Measurements from ENCODE around the gene HTR2B.
"Not testable (repeated sequence)": the region's sequence is repeated elsewhere in the genome, so short reads cannot be mapped to it uniquely, and the experiment has no call there.

HTR2B gene

DNA sequence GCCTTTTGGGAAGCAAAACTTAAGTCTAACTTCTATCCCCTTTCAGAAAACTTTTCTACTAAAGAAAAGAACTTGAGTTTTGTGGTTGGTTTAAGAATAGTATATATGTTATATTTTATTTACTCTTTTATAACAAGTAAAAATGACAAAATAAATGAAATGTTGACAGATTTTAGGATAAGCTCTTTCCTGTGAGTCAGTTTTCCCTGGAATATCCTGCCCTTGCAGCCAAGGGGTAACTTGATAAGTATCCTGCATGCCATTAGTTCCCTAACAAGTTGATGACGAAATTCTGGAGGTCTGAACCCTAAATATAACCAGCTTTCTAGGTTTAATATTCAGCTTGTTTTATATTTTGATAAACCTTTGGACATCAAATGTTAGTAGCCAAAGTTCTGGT is 7.3 kb upstream of the HTR2B start:
- no peak for DNase-seq

DNA sequence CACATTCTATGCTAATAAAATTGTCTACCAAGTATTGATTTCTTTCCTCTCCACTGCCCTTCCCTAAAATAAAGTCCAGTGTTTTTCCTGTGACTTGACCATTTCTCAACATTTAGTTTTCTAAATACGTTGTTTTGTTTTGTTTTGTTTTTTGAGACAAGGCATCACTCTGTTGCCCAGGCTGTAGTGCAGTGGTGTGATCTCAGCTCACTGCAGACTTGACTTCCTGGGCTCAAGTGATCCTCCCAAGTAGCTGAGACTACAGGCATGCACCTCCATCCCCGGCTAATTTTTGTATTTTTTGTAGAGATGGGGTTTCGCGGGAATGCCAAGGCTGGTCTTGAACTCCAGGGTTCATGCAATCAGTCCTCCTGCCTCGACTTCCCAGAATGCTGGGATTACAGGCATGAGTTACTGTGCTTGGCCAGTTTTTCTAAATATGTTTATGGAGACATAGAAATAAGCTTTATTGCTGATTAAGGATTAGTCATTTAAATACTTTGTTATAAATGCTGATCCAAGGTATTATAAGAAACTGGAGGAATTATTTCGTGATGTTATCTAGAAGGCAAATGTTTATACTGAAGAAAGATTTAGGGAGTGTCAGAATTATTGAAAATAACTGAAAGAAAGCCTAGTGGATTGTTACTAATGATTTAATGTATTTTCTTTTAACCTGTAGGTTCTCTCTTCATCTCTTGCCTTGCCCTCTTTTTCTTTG is 5.7 kb upstream of the HTR2B start:
- no peak for DNase-seq

GRCh38 chr2:231129216-231129615 is 4.4 kb upstream of the HTR2B start:
- no peak for DNase-seq

DNA sequence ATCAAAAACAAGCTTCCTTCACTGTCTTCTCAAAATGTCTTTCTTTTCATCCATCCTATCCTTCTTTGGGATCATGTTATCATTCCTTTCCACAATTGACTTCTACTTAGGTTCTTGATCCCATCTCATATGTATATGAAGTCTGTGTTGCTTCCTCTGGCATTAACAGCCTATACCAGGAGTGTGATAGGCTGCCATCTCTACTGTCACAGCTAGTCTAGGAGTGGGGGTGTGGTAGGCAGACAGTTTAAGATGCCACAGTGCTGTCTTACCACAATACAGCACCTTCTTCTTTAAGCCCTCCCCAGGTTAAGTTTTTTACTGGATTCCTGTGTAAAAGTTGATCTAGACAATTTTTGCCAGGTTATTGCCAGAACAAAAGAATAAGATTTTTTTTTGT is 3.7 kb upstream of the HTR2B start:
- no peak for DNase-seq

- DNase-seq, result no peak
Measured at GRCh38 chr2:231127936-231128335, 3.1 kb upstream of the HTR2B start.

DNA sequence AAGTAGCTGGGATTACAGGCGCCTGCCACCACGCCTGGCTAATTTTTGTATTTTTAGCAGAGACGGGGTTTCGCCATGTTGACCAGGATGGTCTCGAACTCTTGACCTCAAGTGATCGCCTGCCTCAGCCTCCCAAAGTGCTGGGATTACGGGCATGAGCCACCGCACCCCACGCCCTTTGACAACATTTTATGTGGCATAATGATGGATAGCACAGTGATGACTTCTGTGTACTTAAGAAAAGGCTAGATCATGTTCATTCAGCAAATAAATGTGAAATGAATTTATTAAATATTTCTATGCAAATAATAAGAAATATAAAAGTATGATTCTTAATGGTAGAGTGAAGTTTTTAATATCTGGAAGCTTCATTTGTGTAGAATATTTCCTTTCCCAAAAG is 2.6 kb upstream of the HTR2B start:
- DNase-seq, result no peak

GRCh38 chr2:231126123-231126522 is 1.3 kb upstream of the HTR2B start:
- DNase-seq, result no peak

DNA sequence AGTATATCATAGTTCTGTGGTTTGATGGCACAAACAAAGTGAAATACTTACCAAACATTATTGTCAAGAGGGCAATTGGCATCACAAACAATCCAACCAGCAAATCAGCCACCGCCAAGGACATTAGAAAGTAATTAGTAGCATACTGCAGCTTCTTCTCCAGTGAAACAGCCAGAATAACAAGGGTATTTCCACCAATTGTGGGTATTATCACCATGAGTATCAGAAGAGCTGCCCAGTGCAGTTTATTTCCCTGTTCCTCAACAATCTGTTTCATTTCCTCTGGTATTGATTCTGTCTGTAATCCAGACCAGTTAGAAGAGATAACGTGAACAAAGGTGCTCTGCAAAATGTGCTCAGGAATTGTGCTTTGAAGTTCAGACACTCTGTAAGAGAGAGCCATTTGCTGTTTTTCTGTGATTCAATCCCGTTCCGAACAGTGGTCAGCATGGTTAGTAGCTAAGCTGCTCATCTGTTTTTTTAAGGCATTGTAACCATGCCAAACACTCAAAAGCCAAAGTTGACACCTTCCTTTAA is 1.4 kb downstream of the HTR2B start:
- DNase-seq, result no peak

GRCh38 chr2:231118614-231118942 is 6.3 kb downstream of the HTR2B start:
- DNase-seq, result no peak

DNA sequence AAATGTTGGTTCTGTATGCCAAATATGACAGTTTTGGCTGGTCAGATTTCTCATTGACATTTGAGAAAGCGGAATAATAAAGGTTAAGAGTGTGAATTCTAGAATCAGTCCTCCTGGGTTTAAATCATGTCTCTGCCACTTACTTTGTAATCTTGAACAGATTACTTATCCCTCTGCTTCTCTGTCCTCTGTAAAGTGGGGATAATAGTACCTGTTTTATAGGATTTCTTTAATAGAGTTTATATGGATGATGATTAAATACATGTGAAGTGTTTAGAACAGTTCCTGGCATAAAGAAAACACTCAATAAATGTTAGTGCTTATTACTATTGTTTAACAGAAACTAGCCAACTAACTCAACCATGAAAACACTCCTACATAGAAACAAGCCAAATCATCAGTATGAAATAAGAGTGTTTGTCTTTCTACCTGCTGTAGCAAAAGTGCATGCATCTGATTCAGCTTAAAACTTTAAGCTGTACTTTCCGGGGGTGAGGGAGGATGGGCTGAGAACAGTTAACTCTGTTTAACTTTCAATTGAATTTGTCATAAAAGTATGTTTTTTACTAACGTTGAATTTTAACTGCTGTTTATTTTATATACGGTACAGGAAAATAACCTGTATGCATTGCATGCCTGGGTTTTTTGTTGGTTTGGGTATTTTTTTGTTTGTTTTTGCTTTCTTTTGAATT is 6.8 kb downstream of the HTR2B start:
- no peak for DNase-seq

DNA sequence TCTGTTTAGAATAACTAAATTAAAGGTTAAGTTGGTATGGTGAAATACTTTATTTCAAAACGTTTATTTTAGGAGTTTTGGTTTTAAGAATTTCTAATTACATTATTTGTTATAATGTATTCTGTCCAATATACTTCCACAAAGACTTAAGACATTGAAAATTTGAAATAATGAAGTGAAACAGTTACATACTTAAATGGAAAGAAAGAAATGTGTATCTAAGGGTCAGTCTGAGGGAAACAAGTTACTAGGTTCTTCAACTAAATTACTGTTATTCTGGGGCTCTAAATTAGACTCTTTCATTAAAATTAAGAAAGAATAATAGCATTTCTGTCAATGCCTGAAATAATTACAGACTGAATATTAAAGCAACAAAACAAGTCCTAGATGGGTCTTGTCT is 7.7 kb downstream of the HTR2B start:
- no peak for DNase-seq

- DNase-seq, result no peak
Measured at GRCh38 chr2:231115651-231116050, 9.2 kb downstream of the HTR2B start.

GRCh38 chr2:231113489-231113888 is 11.4 kb downstream of the HTR2B start:
- DNase-seq, result no peak

DNA sequence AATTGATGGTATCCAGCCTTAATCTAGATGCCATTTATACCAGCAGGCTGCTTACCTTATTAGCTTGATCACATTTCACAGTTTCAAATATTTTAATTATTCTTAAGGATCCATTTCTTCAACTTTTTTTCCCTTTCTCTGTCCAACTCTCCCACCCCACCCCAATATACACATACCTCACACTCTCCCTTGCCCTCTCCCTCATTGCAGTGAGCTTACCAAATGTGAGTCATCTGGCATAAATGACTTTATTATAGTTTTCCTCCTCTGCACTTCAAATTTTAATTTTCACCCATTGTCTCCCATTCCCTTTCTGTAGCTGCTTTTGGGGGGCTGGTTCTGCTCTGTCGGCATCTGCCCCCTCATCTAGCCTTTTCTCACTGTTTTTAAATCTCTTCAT is 12.9 kb downstream of the HTR2B start:
- no peak for DNase-seq

- no peak for DNase-seq
Measured at GRCh38 chr2:231110551-231110950, 14.3 kb downstream of the HTR2B start.

GRCh38 chr2:231104115-231104713 is 20.6 kb downstream of the HTR2B start:
- DNase-seq, result peak; percentile 54

DNA sequence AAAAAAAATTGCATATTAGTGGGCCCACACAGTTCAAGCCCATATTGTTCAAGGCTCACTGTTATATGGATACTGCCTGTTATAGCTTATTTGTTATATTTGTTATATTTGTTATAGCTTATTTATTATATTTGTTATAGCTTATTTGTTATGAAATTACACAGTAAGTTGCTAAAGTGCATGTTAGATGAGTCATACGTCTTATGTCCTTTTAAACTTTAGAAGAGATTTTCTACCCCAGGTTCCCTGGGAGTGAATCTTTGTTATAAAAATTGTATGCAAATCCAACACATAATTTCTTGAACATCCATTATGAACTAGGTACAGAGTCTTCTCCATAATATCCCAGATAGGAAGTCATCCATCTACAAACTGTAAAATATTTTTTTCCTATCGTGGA is 22.1 kb downstream of the HTR2B start:
- DNase-seq, result no peak

- DNase-seq, result no peak
Measured at GRCh38 chr2:231100990-231101389, 23.9 kb downstream of the HTR2B start.

DNA sequence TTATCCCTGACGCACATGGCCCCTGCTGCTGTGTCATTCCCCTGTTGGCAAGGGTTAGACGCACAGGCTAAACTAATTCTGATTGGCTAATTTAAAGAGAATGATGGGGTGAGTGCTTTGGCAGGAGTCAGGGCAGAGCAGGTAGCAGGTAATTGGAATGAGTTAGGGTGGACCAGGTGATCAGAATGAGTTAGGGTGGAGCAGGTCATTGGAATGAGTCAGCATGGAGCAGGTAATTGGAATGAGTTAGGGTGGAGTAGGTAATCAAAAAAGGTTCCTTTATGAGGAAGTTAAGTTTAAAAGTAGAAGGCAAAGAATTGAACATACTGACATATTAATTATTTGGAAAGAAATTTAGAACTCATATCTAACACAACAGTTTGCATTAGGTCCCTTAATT is 24.5 kb downstream of the HTR2B start:
- DNase-seq, result not testable (repeated sequence)

DNA sequence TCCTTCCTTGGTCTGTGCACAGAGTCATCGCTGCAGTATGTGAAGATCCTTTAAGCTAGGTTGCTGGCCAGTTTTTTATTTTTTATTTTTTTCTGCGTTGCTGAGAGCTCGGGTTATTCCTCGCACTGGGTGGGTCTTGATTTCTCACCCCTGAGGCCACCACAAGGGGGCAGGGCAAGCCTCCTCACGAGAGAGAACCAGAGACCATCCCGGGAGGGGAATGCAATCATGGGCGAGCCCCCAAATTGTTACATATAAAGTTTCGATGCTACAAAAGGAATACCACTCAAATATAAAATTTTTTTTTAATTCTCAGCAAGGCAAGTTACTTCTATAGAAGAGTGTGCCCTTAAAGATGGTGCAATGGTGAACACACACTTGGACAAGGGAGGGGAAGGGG is 24.9 kb downstream of the HTR2B start:
- DNase-seq, result no peak

DNA sequence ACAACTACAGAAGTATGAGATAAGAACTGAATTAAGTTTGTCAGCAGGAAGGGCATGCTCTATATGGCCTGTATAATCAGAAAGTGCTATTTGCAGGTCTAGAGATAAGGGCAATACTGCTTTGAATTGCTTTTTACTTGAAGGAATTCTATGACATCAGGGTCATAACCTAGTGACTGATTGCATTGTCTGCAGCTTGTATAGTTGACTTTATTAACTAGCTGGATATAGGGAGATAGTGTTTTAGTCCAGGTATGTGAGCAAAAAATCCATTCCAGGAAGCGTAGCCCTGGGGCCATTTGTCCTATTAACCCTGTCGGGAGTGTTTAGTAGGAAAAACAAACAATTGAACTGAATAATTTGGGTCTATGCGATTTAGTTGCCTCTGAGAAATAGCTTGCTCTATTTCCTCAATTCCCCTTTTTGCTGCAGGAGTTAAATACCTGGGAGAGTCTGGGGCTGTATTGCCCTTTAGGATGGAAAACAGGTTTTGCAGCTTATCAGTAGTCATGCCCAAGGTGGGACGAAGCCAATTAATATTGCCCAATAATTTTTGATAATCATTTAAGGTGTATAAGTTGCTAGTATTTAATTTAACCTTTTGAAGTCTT is 30.0 kb downstream of the HTR2B start:
- no peak for DNase-seq

DNA sequence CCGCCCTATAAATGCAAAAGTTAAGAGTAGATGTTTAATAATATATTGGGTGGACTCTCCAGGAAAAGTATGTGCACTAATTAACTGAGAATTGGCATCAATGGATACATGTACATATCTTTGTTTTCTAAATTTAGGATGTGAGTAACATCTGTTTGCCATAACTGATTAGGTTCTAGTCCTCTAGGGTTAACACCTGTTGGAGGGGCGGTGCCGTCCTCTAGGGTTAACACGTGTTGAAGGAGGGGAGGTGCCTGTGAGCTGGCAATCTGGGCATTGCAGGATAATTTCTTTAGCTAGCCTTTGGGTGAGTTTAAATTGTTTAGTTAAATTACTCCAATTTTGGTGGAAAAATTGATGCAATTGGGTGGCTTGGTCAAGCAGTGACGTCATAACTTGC is 30.9 kb downstream of the HTR2B start:
- DNase-seq, result no peak

- DNase-seq, result no peak
Measured at GRCh38 chr2:231088754-231089153, 36.1 kb downstream of the HTR2B start.

DNA sequence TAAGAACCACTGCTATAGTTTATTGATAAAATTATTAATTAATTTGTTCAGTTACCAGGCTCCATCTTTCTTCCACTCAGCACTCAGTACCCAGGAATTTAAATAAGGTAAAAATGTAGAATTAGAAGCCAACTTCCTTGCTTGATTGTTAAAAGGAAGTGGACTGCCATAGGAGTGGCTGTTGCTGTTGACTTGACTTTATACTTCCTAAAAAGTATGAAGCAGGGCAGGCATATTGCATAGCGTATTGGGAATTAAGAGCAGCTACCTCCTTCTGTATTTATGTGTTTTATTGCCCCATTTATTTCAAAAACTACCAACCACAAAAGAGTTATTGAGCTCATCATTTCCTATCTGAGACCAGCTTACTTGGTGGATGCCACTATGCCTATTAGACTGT is 40.3 kb downstream of the HTR2B start:
- no peak for DNase-seq

Measured in activated T-cell treated with anti-CD3 and anti-CD28 coated beads for 4 hours (primary cell).